Bronchial epithelial cell (primary cell): ENCODE measurements around the gene TRAPPC6A. TPM values are rescaled to one million over a fixed set of nuclear protein-coding genes. Genes with fewer than 3 reads are reported as not detected.

Experiments used
- DNase-seq: peaks from one replicate; pipeline ENCODE4 v3.0.0-alpha.2; 2010; ENCODE audit warnings: low read depth
- FAIRE-seq: peaks from 2 replicates; lab custom pipeline; 2011; peaks lifted over from hg19 to GRCh38; lab: Jason Lieb, UNC
- H3K27me3 ChIP-seq: 2 replicates; pipeline ENCODE4 v1.5.1; 2011; ENCODE audit warnings: low read length; ENCODE audit not compliant: control insufficient read depth, insufficient read depth
- H3K36me3 ChIP-seq: 2 replicates; pipeline ENCODE4 v1.5.1; 2011; ENCODE audit warnings: low read length; ENCODE audit not compliant: control insufficient read depth, insufficient read depth
- H3K4me3 ChIP-seq: 2 replicates; pipeline ENCODE4 v1.5.1; 2011; ENCODE audit warnings: mild to moderate bottlenecking, low read depth, low read length, control low read depth
- CTCF ChIP-seq: IDR thresholded peaks from 2 replicates; pipeline ENCODE4 v1.5.1; 2011; ENCODE audit warnings: mild to moderate bottlenecking, moderate library complexity, low read length, control low read depth, inconsistent platforms; ENCODE audit not compliant: insufficient read depth, severe bottlenecking
- total RNA-seq: library from RNA; depleted of rRNA; stranded (reverse); fragments of >200 nt; gene quantifications from 2 replicates; pipeline ENCODE4 v1.2.1, GENCODE V29; 2014

Gene TRAPPC6A
- total RNA-seq, 1 donor from 2014 or later = 24.5 TPM

- H3K27me3 ChIP-seq = no peaks in the 10 kb centered on the region
- peak; percentile 89 for FAIRE-seq
- H3K4me3 ChIP-seq = no peak overlapping the region
- TF ChIP-seq CTCF = peak; percentile 94
- no peaks in the 10 kb centered on the region for H3K36me3 ChIP-seq
- DNase-seq = peak; percentile 50
Observed at GRCh38 chr19:45125975-45126493, 52.0 kb downstream of the TRAPPC6A start.

GRCh38 chr19:45125360-45125759 lies 52.7 kb downstream of the TRAPPC6A start:
- H3K4me3 ChIP-seq = no peak overlapping the region
- no peaks in the 10 kb centered on the region for H3K36me3 ChIP-seq
- no peak for TF ChIP-seq CTCF
- FAIRE-seq (no peak), DNase-seq (no peak)
- H3K27me3 ChIP-seq = no peaks in the 10 kb centered on the region

GRCh38 chr19:45124021-45124420 lies 54.0 kb downstream of the TRAPPC6A start:
- Histone ChIP-seq H3K4me3 (no peak overlapping the region), H3K27me3 (no peaks in the 10 kb centered on the region), H3K36me3 (peaks cover 1% of the 10 kb centered on the region)
- no peak for DNase-seq
- no peak for TF ChIP-seq CTCF
- FAIRE-seq = no peak

GRCh38 chr19:45123440-45123850 lies 54.6 kb downstream of the TRAPPC6A start:
- TF ChIP-seq CTCF = no peak
- Histone ChIP-seq H3K27me3 (no peaks in the 10 kb centered on the region), H3K36me3 (peaks cover 1% of the 10 kb centered on the region), H3K4me3 (no peak overlapping the region)
- peak; percentile 55 for DNase-seq
- FAIRE-seq = no peak

GRCh38 chr19:45122832-45123231 lies 55.2 kb downstream of the TRAPPC6A start:
- no peak overlapping the region for H3K4me3 ChIP-seq
- TF ChIP-seq CTCF = no peak
- peaks cover 1% of the 10 kb centered on the region for H3K36me3 ChIP-seq
- no peaks in the 10 kb centered on the region for H3K27me3 ChIP-seq
- DNase-seq (no peak), FAIRE-seq (no peak)

- no peaks in the 10 kb centered on the region for H3K27me3 ChIP-seq
- no peak for DNase-seq
- H3K4me3 ChIP-seq = no peak overlapping the region
- no peak for FAIRE-seq
- no peak for TF ChIP-seq CTCF
- peaks cover 1% of the 10 kb centered on the region for H3K36me3 ChIP-seq
Observed at GRCh38 chr19:45121827-45122345, 56.2 kb downstream of the TRAPPC6A start.
